Myocyte (in vitro differentiated cells): ENCODE data around the gene ALDH1A3. TPM values are rescaled to one million over a fixed set of nuclear protein-coding genes. Genes with fewer than 3 reads are reported as not detected.

Experiments
- DNase-seq: peaks from one replicate; pipeline ENCODE4 v3.0.0-alpha.2; 2012; ENCODE audit warnings: low read depth
- total RNA-seq: library from RNA; depleted of rRNA; stranded (reverse); fragments of >200 nt; gene quantifications from 2 replicates; pipeline ENCODE4 v1.2.3, GENCODE V29; 2014

The ALDH1A3 gene
- total RNA-seq, 1 donor from 2014 or later, result not detected

GRCh38 chr15:100901296-100901695 is 21.7 kb downstream of the ALDH1A3 start:
- no peak for DNase-seq

DNA sequence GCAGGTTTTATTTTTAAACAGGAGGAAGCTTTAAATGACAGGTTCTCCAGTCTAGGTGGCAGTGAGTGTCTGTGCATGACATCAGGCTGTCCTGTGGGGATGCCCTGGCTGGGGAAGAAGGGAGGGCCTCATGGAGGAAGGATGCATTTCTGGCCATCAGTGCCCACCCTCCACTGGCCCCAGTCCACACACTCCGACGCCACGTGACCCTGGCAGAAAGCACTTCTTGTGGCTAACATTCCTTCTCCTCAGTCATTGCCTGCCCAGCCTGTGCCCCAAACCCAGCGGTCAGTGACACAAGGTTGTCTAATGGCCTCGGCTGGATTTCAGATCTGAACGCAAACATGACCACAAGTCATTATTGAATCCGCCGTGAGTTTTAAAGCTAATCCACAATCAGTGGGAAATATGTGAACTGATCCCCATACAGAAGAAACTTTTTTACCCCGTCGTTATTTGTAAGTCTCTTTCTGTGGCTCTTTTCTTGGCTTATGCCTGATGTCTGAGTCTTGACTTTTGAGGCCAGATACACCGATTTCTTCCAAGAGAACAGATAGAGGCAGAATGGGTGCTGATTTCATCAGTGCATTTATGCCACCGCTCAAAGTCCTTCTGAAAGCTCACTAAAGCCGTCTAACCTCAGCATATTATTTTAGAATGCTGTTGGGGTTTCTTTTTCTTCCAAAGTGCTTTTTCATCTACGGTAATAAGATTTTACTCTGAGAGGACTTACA is 22.2 kb downstream of the ALDH1A3 start:
- DNase-seq, result peak; percentile 34

DNA sequence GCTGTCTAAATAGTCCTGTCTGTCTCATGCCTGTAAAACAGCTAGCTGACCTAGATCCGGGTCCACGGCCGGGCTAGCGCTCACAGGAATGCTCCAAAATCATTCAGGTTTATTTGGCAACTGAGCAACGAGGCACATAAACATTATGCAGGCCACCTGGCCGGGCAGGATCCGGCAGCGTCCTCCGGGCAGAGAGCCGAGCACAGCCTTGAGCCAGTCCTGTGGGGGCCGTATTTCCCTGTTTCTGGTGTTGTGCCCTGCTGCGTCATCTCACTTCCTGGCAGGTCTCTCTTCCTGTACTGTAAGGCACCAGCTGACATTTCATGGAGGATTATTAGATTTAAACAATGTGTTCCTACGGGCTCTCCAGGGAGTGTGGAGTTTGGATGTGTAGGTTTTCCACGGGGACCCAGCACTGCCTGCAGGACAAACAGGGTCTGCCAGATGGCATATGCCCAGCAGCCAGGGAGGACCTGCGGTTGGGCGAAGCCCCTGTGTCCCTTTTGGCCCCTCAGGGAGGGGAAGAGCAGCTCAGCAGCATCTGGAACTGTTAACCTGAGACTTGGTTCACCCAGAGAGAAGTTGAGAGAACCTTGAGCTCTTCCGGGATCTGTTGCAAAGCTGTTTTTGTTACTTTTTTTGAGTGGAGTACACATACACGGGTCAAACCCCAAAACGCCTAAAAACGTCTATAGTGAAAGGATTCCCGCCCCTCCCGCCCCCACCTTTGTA is 23.0 kb downstream of the ALDH1A3 start:
- DNase-seq, result peak; percentile 16

DNA sequence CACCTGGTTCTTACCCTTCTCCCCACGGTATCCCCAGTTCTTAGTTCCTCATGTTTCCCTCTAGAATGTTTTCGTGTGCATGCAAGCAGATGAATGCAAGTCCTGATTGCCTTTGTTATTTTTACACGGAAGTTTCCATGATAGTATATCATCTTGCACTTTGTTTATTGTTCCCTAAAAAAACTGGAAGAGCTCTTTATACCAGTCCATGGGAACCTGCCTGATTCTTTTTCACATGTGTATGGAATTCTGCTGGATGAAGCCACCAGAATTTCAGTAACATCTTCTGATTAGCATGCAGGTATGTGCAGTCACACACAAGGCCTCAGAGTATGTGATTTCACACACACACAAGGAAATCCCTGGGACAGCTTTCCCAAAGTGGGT is 23.5 kb downstream of the ALDH1A3 start:
- DNase-seq, result no peak

- DNase-seq, result no peak
Measured at GRCh38 chr15:100905850-100906249, 26.2 kb downstream of the ALDH1A3 start.

GRCh38 chr15:100908466-100908865 is 28.8 kb downstream of the ALDH1A3 start:
- DNase-seq, result no peak

DNA sequence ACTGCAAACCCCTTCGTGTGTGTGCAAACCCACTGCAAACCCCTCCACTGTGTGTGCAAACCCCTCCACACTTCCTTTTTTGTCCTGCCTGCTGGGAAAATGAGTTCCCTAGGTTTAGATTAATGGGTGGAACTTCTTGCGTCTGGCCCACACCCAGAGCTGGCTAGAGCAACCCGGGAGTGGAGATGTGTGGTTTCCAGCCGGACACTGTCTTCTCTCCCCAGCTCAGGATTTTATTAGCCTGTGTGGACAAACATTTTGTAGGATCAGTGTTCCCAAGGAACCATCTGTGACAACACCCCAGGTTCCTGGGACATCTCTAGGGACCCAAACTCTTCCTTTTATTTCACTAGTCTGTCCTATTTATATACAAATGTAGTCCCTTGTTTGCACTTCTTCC is 29.9 kb downstream of the ALDH1A3 start:
- no peak for DNase-seq

DNA sequence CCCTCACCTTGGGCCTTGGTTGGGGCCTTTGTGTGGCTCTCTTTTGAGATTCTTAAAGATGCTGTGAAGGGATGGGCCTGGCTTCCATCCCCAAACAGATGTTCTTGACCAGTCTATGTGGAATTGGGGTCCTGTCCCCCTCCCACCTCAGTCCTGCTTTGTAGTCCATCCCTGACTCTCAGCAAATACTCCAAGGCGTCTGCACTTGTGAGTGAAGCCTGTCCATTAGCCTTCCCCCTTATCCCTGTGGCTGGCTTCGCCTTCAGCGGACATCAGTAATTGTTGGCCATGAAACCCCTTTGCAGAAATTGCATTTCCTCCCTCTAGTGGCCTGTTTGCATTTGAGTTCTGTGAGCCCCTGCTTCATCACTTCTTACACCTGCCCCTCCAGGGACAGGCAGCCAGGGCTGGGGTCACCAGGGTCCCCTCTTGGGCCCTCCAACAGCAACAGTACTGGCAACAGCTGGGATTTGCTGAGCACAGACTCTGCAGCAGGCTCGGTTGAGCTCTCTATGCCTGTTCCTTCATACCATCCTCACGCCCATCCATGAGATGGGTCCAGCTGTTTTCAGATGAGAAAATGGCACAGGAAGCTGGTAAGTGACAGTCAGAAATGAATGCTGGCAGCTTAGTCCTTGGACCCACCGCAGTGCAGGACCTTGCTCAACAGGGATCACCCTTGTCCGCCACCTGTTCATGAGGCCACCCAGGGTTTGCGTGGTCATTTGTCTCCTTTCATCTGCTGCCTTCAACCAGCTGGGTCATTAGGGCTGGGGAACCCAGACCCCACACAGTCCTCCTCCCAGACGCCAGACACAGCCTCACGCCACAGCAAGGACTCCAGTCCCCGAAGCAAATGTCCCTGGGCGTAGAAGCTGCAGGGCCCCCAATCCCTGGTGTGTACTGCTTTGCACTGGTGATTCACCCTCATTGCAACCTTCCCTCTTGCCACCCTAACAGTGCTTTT is 30.6 kb downstream of the ALDH1A3 start:
- no peak for DNase-seq

- no peak for DNase-seq
Measured at GRCh38 chr15:100911086-100911485, 31.5 kb downstream of the ALDH1A3 start.

GRCh38 chr15:100913961-100914360 is 34.3 kb downstream of the ALDH1A3 start:
- no peak for DNase-seq

DNA sequence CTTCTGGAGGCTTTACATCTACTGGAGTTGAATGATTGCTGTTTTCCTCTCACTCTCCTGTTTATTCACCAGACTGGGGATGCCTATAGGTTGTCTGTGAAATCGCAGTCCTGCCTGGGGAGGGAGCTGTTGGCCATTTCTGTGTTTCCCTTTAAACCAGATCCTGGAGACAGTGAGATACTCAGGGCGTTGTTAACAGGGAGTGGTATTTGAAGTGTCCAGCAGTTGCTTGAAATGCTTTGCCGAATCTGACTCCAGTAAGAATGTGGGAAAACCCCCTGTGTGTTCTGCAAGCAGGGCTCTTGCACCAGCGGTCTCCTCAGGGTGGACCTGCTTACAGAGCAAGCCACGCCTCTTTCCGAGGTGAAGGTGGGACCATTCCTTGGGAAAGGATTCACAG is 35.2 kb downstream of the ALDH1A3 start:
- no peak for DNase-seq

DNA sequence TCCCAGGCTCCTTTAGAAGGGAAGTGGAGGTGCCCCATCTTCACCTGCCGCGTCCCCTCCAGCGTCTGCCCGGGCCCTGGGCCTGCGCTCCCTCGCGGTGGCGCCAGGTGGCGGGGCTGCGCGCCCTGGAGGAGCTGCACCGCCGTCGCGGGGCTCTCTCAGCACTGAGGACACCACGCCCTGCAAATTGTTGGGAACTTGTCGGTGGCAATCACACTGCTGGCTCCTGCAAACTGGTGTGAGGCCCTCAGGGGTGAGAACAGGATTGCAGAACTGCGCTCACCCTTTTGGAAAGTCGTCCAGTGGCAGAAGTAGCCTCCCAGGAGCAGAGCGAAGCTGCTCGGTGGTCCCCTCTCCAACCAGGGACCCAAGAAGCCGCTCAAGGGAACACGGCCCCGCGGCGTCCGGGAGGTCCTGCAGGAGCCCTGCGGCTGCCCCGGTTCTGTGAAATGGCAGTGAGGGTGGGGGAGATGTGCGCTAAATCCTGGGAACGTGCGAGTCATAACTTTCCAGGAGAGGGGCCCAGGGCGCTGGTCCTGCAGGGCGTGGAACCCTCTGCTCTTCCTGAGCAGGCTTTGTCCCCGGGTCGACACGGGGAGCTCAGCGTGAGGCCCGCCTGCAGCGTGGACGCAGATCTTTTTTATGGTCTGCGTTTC is 38.5 kb downstream of the ALDH1A3 start:
- peak; percentile 24 for DNase-seq

GRCh38 chr15:100918690-100919480 is 39.3 kb downstream of the ALDH1A3 start, which contains the start of gene LRRK1:
TSS of gene LRRK1 (plus strand) at chr15:100919357. CDS start at chr15:100924633, 5,276 bp downstream.
- no peak for DNase-seq

GRCh38 chr15:100919481-100920405 is 40.1 kb downstream of the ALDH1A3 start:
- DNase-seq, result no peak

GRCh38 chr15:100920516-100921135 is 41.0 kb downstream of the ALDH1A3 start:
- no peak for DNase-seq

GRCh38 chr15:100922192-100923040 is 42.8 kb downstream of the ALDH1A3 start:
- no peak for DNase-seq

DNA sequence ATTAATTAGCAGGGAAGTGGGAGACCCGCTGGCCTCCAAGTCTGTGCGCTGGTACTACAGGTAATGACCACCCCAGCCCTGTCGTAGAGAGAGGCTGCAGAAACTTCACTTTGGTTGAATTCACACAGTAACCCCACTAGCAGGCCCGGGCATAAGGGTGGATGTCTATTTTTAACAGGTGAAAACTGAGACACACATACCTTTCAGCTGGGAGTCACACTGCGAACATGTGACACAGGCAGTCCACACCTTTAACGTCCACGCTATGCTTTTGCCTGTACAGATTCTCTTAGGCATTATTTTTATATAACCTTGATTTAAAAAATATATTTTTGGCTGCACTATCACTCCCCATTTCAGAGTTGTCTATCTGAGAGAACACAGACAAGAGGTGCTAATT is 43.4 kb downstream of the ALDH1A3 start:
- no peak for DNase-seq

DNA sequence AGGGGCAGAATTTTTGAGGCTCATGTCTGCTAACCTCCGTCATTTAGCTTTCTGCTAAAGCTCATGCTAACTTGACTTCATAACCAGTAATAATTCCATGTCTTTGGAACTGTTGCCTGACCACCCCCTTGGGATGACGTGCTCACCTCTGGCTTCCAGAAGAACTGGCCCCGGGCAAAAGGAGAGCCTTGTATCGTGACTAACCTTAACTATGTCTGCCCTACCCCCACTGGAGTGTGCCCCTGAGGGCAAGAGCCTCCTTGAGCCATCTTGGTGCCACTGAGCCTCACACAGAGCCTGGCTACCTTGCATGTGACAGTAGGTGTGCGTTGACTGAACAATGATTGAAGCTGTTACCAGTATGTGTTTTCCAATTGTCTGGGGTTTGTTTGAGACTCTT is 44.3 kb downstream of the ALDH1A3 start:
- no peak for DNase-seq
